Endodermal cell (in vitro differentiated cells): Measurements from ENCODE around the gene ZFAND4. TPM values are rescaled to one million over a fixed set of nuclear protein-coding genes. Genes with fewer than 3 reads are reported as not detected.

Experiments
- DNase-seq: peaks from one replicate; pipeline ENCODE4 v3.0.0-alpha.2; 2017
- H3K27ac ChIP-seq: 2 replicates; pipeline ENCODE4 v1.5.1; 2013; ENCODE audit warnings: mild to moderate bottlenecking, low read depth, low read length, moderate library complexity
- H3K27me3 ChIP-seq: 2 replicates; pipeline ENCODE4 v1.6.1; 2013; ENCODE audit warnings: mild to moderate bottlenecking, low read length, moderate library complexity; ENCODE audit not compliant: insufficient read depth, control insufficient read depth, poor library complexity, severe bottlenecking
- H3K36me3 ChIP-seq: 2 replicates; pipeline ENCODE4 v1.7.0; 2013; ENCODE audit warnings: mild to moderate bottlenecking, low read length, moderate library complexity; ENCODE audit not compliant: control insufficient read depth, insufficient read depth
- H3K4me1 ChIP-seq: one replicate; pipeline ENCODE4 v1.7.0; 2013; ENCODE audit warnings: low read length; ENCODE audit not compliant: control insufficient read depth, insufficient read depth
- H3K4me3 ChIP-seq: 2 replicates; pipeline ENCODE4 v1.5.1; 2013; ENCODE audit warnings: mild to moderate bottlenecking, low read length, moderate library complexity
- H3K9ac ChIP-seq: 2 replicates; pipeline ENCODE4 v1.6.1; 2013; ENCODE audit warnings: mild to moderate bottlenecking, low read length, moderate library complexity; ENCODE audit not compliant: poor library complexity, severe bottlenecking; ENCODE audit errors: extremely low read depth
- H3K9me3 ChIP-seq: 2 replicates; pipeline ENCODE4 v1.6.1; 2013; ENCODE audit warnings: mild to moderate bottlenecking, low read length, moderate library complexity; ENCODE audit not compliant: control insufficient read depth
- H3K27ac Mint-ChIP-seq: 2 replicates; pipeline ENCODE4 v1.8.0; 2020; ENCODE audit warnings: mixed read lengths
- H3K27me3 Mint-ChIP-seq: 2 replicates; pipeline ENCODE4 v1.8.0; 2021; ENCODE audit warnings: mild to moderate bottlenecking, mixed read lengths; ENCODE audit not compliant: insufficient read depth
- H3K36me3 Mint-ChIP-seq: 2 replicates; pipeline ENCODE4 v1.8.0; 2020; ENCODE audit warnings: low read depth, mixed read lengths
- H3K4me1 Mint-ChIP-seq: 2 replicates; pipeline ENCODE4 v1.8.0; 2020; ENCODE audit warnings: mixed read lengths
- H3K4me3 Mint-ChIP-seq: 2 replicates; pipeline ENCODE4 v1.8.0; 2020; ENCODE audit warnings: mild to moderate bottlenecking, moderate library complexity, mixed read lengths
- H3K9me3 Mint-ChIP-seq: 2 replicates; pipeline ENCODE4 v1.8.0; 2020; ENCODE audit warnings: mild to moderate bottlenecking, mixed read lengths
- CTCF ChIP-seq: fragments of 200-600 bp; sonication (generic); conservative IDR thresholded peaks from 2 replicates; pipeline ENCODE4 v1.5.0; 2021; ENCODE audit warnings: antibody characterized with exemption, mild to moderate bottlenecking
- WGBS, 2 experiments: methylation state at CpG; one replicate each; pipeline versions ENCODE4 v1.1.5 to v1.1.7; 2013; ENCODE audit warnings: missing lambda C conversion rate in 2 of 2, mixed read lengths in 1 of 2; ENCODE audit not compliant: insufficient coverage in 1 of 2, insufficient read length in 1 of 2; 5-methylcytosine and 5-hydroxymethylcytosine counted together
- total RNA-seq, 2 donors: library from RNA; stranded (reverse); fragmentation: NEBNext Ultra II Directional in 1 of 2; extraction: Animal tissue kit (Norgen Biotek cat#: 25700) in 1 of 2; gene quantifications; 2 replicates in 1 of 2; 3 replicates in 1 of 2; pipeline ENCODE4 v1.2.1, GENCODE V29; 2021

The ZFAND4 gene
- total RNA-seq, 2 donors from 2014 or later: 13.4 to 16.8 TPM

GRCh38 chr10:45582386-45582781, 90.2 kb downstream of the ZFAND4 start:
- H3K4me1 Mint-ChIP-seq: peaks cover 20% of the 10 kb centered on the region
- TF ChIP-seq CTCF: no peak
- H3K9me3 Mint-ChIP-seq: peaks cover 24% of the 10 kb centered on the region
- no peaks in the 10 kb centered on the region for H3K36me3 ChIP-seq
- H3K4me1 ChIP-seq: no peaks in the 10 kb centered on the region
- 93% methylated on average over 1 of the region's 1 CpG; no CpG with 5 or more reads in 1 of the 2 experiments for WGBS, 2 experiments
- H3K27ac ChIP-seq: no peak overlapping the region
- H3K27ac Mint-ChIP-seq: peak overlapping the region; percentile 38
- no peak overlapping the region for H3K9ac ChIP-seq
- no peak overlapping the region for H3K4me3 Mint-ChIP-seq
- H3K9me3 ChIP-seq: peaks cover 21% of the 10 kb centered on the region
- no peaks in the 10 kb centered on the region for H3K27me3 Mint-ChIP-seq
- no peak for DNase-seq
- no peak overlapping the region for H3K4me3 ChIP-seq
- H3K27me3 ChIP-seq: no peaks in the 10 kb centered on the region
- H3K36me3 Mint-ChIP-seq: peaks cover 14% of the 10 kb centered on the region

- H3K27ac ChIP-seq: no peak overlapping the region
- Mint-ChIP-seq H3K4me1 (peaks cover 23% of the 10 kb centered on the region), H3K9me3 (peaks cover 21% of the 10 kb centered on the region), H3K27ac (peak overlapping the region; percentile 48), H3K4me3 (no peak overlapping the region), H3K27me3 (no peaks in the 10 kb centered on the region), H3K36me3 (peaks cover 11% of the 10 kb centered on the region)
- no peaks in the 10 kb centered on the region for H3K27me3 ChIP-seq
- TF ChIP-seq CTCF: no peak
- no peaks in the 10 kb centered on the region for H3K4me1 ChIP-seq
- H3K4me3 ChIP-seq: no peak overlapping the region
- H3K9ac ChIP-seq: no peak overlapping the region
- 89 to 100% methylated on average over 2 to 3 of the region's 3 CpGs for WGBS, 2 experiments
- DNase-seq: no peak
- H3K9me3 ChIP-seq: peaks cover 18% of the 10 kb centered on the region
- H3K36me3 ChIP-seq: no peaks in the 10 kb centered on the region
These were observed 90.8 kb downstream of the ZFAND4 start for GRCh38 chr10:45581582-45582385.

- peaks cover 7% of the 10 kb centered on the region for H3K36me3 Mint-ChIP-seq
- no peak for DNase-seq
- peaks cover 24% of the 10 kb centered on the region for H3K4me1 Mint-ChIP-seq
- peaks cover 12% of the 10 kb centered on the region for H3K9me3 ChIP-seq
- H3K27me3 ChIP-seq: no peaks in the 10 kb centered on the region
- H3K4me3 ChIP-seq: no peak overlapping the region
- no peak overlapping the region for H3K27ac ChIP-seq
- TF ChIP-seq CTCF: no peak
- no peaks in the 10 kb centered on the region for H3K36me3 ChIP-seq
- no peak overlapping the region for H3K9ac ChIP-seq
- H3K9me3 Mint-ChIP-seq: peaks cover 15% of the 10 kb centered on the region
- H3K4me1 ChIP-seq: no peaks in the 10 kb centered on the region
- peak overlapping the region; percentile 56 for H3K27ac Mint-ChIP-seq
- H3K27me3 Mint-ChIP-seq: no peaks in the 10 kb centered on the region
- H3K4me3 Mint-ChIP-seq: no peak overlapping the region
These were observed 91.4 kb downstream of the ZFAND4 start for GRCh38 chr10:45581216-45581549.
